Activated CD8-positive, alpha-beta memory T cell treated with anti-CD3 and anti-CD28 coated beads for 24 hours (primary cell): ENCODE data around the gene CA9.
"Not testable (repeated sequence)": the region's sequence is repeated elsewhere in the genome, so short reads cannot be mapped to it uniquely, and the experiment has no call there.

Source experiments
- DNase-seq: peaks from one replicate; pipeline ENCODE4 v3.0.0-alpha.2; 2020

The CA9 gene

GRCh38 chr9:35673132-35674024 lies at the start of gene CA9:
TSS of gene CA9 (plus strand) at chr9:35673928. CDS start at chr9:35673960, 32 bp downstream.
- DNase-seq = no peak

GRCh38 chr9:35627575-35627974 lies 46.2 kb upstream of the CA9 start:
- no peak for DNase-seq

GRCh38 chr9:35628389-35628991 lies 45.2 kb upstream of the CA9 start:
- DNase-seq = no peak

GRCh38 chr9:35629597-35629996 lies 44.1 kb upstream of the CA9 start:
- DNase-seq = no peak

GRCh38 chr9:35635730-35636129 lies 38.0 kb upstream of the CA9 start:
- no peak for DNase-seq

- no peak for DNase-seq
Measured at GRCh38 chr9:35636135-35636876, 37.4 kb upstream of the CA9 start.

GRCh38 chr9:35636877-35637246 lies 36.9 kb upstream of the CA9 start:
- not testable (repeated sequence) for DNase-seq

- DNase-seq = not testable (repeated sequence)
Measured at GRCh38 chr9:35637427-35637955, 36.2 kb upstream of the CA9 start.

- not testable (repeated sequence) for DNase-seq
Measured at GRCh38 chr9:35638751-35639150, 35.0 kb upstream of the CA9 start.

GRCh38 chr9:35639225-35639624 lies 34.5 kb upstream of the CA9 start:
- DNase-seq = not testable (repeated sequence)

- no peak for DNase-seq
Measured at GRCh38 chr9:35639631-35640030, 34.1 kb upstream of the CA9 start.

GRCh38 chr9:35640431-35640830 lies 33.3 kb upstream of the CA9 start:
- DNase-seq = not testable (repeated sequence)

- not testable (repeated sequence) for DNase-seq
Measured at GRCh38 chr9:35641478-35641877, 32.2 kb upstream of the CA9 start.

GRCh38 chr9:35643046-35643445 lies 30.7 kb upstream of the CA9 start:
- DNase-seq = no peak

GRCh38 chr9:35645736-35646135 lies 28.0 kb upstream of the CA9 start:
- DNase-seq = not testable (repeated sequence)

- no peak for DNase-seq
Measured at GRCh38 chr9:35646153-35646532, 27.6 kb upstream of the CA9 start.

- peak; percentile 97 for DNase-seq
Measured at GRCh38 chr9:35646533-35647265, 27.0 kb upstream of the CA9 start.

GRCh38 chr9:35649431-35650340 lies 24.0 kb upstream of the CA9 start:
- DNase-seq = peak; percentile 79

GRCh38 chr9:35650341-35651158 lies 23.2 kb upstream of the CA9 start, which contains the start of gene SIT1:
TSS of gene SIT1 (minus strand) at chr9:35650931. CDS start at chr9:35650853, 78 bp downstream.
- DNase-seq = peak; percentile 76
